HepG2 (cell line): ENCODE measurements around the gene LCN12. TPM values are rescaled to one million over a fixed set of nuclear protein-coding genes. Genes with fewer than 3 reads are reported as not detected.

Experiments
- ATAC-seq: fragments of 200-7000 bp; cut with Tn5 transposase; 3 replicates; pipeline ENCODE4 v1.9.1; 2020; ENCODE audit warnings: mild to moderate bottlenecking, moderate library complexity
- BruUV-seq: library from RNA; stranded (reverse); fragments of 400-500 nt; replicated peaks from 2 replicates; lab custom pipeline; 2021; lab: Mats Ljungman, UMichigan
- CTCF ChIA-PET: fragments of 300-600 bp; formaldehyde crosslinking; extraction: SDS; loops from one replicate; lab custom pipeline; 2021; ENCODE audit warnings: low total read pairs, inconsistent platforms, low intra/inter-chr PET ratio; lab: Yijun Ruan, JAX
- POLR2A ChIA-PET: fragments of 350-600 bp; sonication (Branson Sonifier 250); formaldehyde crosslinking; loops from one replicate; lab custom pipeline; 2020; ENCODE audit warnings: antibody characterized with exemption, inconsistent platforms; lab: Yijun Ruan, JAX
- DNase-seq: peaks from one replicate; pipeline ENCODE4 v3.0.0-alpha.2; 2015; ENCODE audit warnings: low spot score
- FAIRE-seq: peaks from 3 replicates; lab custom pipeline; 2011; peaks lifted over from hg19 to GRCh38; lab: Jason Lieb, UNC
- H2AFZ ChIP-seq: one replicate; pipeline ENCODE4 v1.6.1; 2011; ENCODE audit warnings: low read length, inconsistent platforms
- H3K27ac ChIP-seq: fragments of 300-600 bp; 3 replicates; pipeline ENCODE4 v1.8.0; 2011; ENCODE audit warnings: mixed run types, mild to moderate bottlenecking, mixed read lengths, low read length, inconsistent platforms; ENCODE audit not compliant: insufficient read depth; ENCODE audit errors: extremely low read length
- H3K27me3 ChIP-seq, 2 experiments: fragments of 200-600 bp in 1 of 2; 2 replicates in 1 of 2; 3 replicates in 1 of 2; pipeline versions ENCODE4 v1.6.0 to v1.8.0; 2011; ENCODE audit warnings: low read length in 2 of 2, mild to moderate bottlenecking in 2 of 2, moderate library complexity in 2 of 2, inconsistent platforms in 1 of 2; ENCODE audit not compliant: insufficient read depth in 2 of 2, control insufficient read depth in 1 of 2
- H3K36me3 ChIP-seq, 2 experiments: fragments of 200-600 bp in 1 of 2; replicated peaks in 1 of 2; 2 replicates in 1 of 2; 3 replicates in 1 of 2; pipeline versions ENCODE4 v1.5.1 to v1.8.0; 2011; ENCODE audit warnings: low read length in 2 of 2, inconsistent platforms in 1 of 2; ENCODE audit not compliant: insufficient read depth in 2 of 2, control insufficient read depth in 1 of 2
- H3K4me1 ChIP-seq: 2 replicates; pipeline ENCODE4 v1.5.1; 2012; ENCODE audit warnings: low read length, inconsistent platforms; ENCODE audit not compliant: insufficient read depth
- H3K4me2 ChIP-seq: 2 replicates; pipeline ENCODE4 v1.6.0; 2011; ENCODE audit warnings: low read depth, low read length, inconsistent platforms
- H3K4me3 ChIP-seq, 3 experiments: fragments of 200-600 bp in 1 of 3; sonication (generic), shearing (Covaris generic) in 1 of 3; replicated peaks in 1 of 3; 2 replicates each; pipeline ENCODE4 v1.5.1; 2011 to 2016; ENCODE audit warnings: low read length in 3 of 3, inconsistent platforms in 2 of 3, low read depth in 2 of 3, mild to moderate bottlenecking in 2 of 3, control low read depth in 1 of 3, mixed read lengths in 1 of 3; ENCODE audit not compliant: insufficient read depth in 1 of 3
- H3K79me2 ChIP-seq: one replicate; pipeline ENCODE4 v1.6.1; 2011; ENCODE audit warnings: low read length, inconsistent platforms; ENCODE audit not compliant: insufficient read depth
- H3K9ac ChIP-seq: 2 replicates; pipeline ENCODE4 v1.6.0; 2011; ENCODE audit warnings: mild to moderate bottlenecking, low read depth, low read length, inconsistent platforms; ENCODE audit not compliant: insufficient read depth
- H3K9me3 ChIP-seq: 2 replicates; pipeline ENCODE4 v1.5.1; 2012; ENCODE audit warnings: mild to moderate bottlenecking, low read length
- H4K20me1 ChIP-seq: 2 replicates; pipeline ENCODE4 v1.6.0; 2011; ENCODE audit warnings: inconsistent platforms, mild to moderate bottlenecking, low read length, moderate library complexity; ENCODE audit not compliant: insufficient read depth
- AGO2 ChIP-seq: fragments of 200-400 bp; formaldehyde crosslinking; optimal IDR thresholded peaks from 2 replicates; pipeline ENCODE3; 2017; ENCODE audit warnings: mild to moderate bottlenecking, low read depth, low read length, moderate library complexity
- FOXA1 ChIP-seq, 2 experiments: fragments of 450-650 bp in 1 of 2; sonication (generic) in 1 of 2; formaldehyde crosslinking in 1 of 2; IDR thresholded peaks; 2 replicates each; pipeline versions ENCODE4 v1.4.0 to v1.6.1; 2016 to 2020; ENCODE audit warnings: missing genetic modification reagents in 1 of 2
- GTF3A ChIP-seq: sonication (generic); formaldehyde crosslinking; conservative IDR thresholded peaks from 2 replicates; pipeline ENCODE4 v1.4.0; 2020; ENCODE audit warnings: mild to moderate bottlenecking, missing genetic modification reagents
- MTERF4 ChIP-seq: sonication (generic); formaldehyde crosslinking; IDR thresholded peaks from 2 replicates; pipeline ENCODE4 v1.8.0; 2023; ENCODE audit warnings: mild to moderate bottlenecking, missing genetic modification reagents
- RAD21 ChIP-seq: fragments of 450-650 bp; formaldehyde crosslinking; IDR thresholded peaks from 2 replicates; pipeline ENCODE4 v1.5.0; 2020; ENCODE audit warnings: mild to moderate bottlenecking
- RBM22 ChIP-seq: fragments of 200-400 bp; formaldehyde crosslinking; optimal IDR thresholded peaks from 2 replicates; pipeline ENCODE3; 2017; ENCODE audit warnings: mild to moderate bottlenecking, low read length, moderate library complexity
- SNAPC2 ChIP-seq: sonication (generic); formaldehyde crosslinking; IDR thresholded peaks from 2 replicates; pipeline ENCODE4 v1.8.1; 2022; ENCODE audit warnings: mild to moderate bottlenecking, missing genetic modification reagents
- ZNF329 ChIP-seq: sonication (generic); formaldehyde crosslinking; IDR thresholded peaks from 2 replicates; pipeline ENCODE4 v1.9.0; 2021; ENCODE audit warnings: low read depth, mild to moderate bottlenecking, missing genetic modification reagents
- ZNF563 ChIP-seq: sonication (generic); formaldehyde crosslinking; IDR thresholded peaks from 2 replicates; pipeline ENCODE4 v1.8.0; 2022; ENCODE audit warnings: mild to moderate bottlenecking, moderate library complexity, missing genetic modification reagents
- WGBS: methylation state at CpG from one replicate; pipeline ENCODE4 v1.1.6; 2017; ENCODE audit warnings: low lambda C conversion rate; 5-methylcytosine and 5-hydroxymethylcytosine counted together
- in situ Hi-C: cut with HindIII; loops from 2 replicates; pipeline ENCODE4 v1.10.0; 2017; ENCODE audit warnings: low pct_unique_long_range_greater_than_20kb; ENCODE audit not compliant: extremely low pct_ligation_motif_present
- intact Hi-C: fragments of 100-400 bp; cut with micrococcal nuclease; formaldehyde crosslinking; loops from one replicate; pipeline ENCODE4 v1.10.0; 2022; ENCODE audit not compliant: unreplicated experiment
- polyA plus RNA-seq, 8 experiments: library from polyadenylated mRNA; depleted of rRNA in 3 of 8; stranded (reverse) in 7 of 8; unstranded in 1 of 8; fragments of >200 nt; fragmentation: Illumina TruSeq in 4 of 8; extraction: Trizol in 4 of 8; gene quantifications; 2 replicates each; pipeline versions ENCODE4 v1.2.1 to v1.2.3, GENCODE V29; 2011 to 2016; ENCODE audit warnings: low read depth in 4 of 8, missing spikeins in 1 of 8, mixed read lengths in 1 of 8; ENCODE audit not compliant: insufficient read depth in 1 of 8
- total RNA-seq, 5 experiments: library from RNA; depleted of rRNA; stranded (reverse); fragments of >200 nt; fragmentation: Illumina TruSeq; extraction: Trizol; gene quantifications; 2 replicates each; pipeline ENCODE4 v1.2.3, GENCODE V29; 2016; ENCODE audit warnings: low read depth in 1 of 5
- TF ChIP-seq, protein P1 (sequence below): IDR thresholded peaks from 2 replicates; pipeline ENCODE4 v1.6.1; 2016; ENCODE audit warnings: low read depth, borderline replicate concordance

The LCN12 gene
- total and polyA plus RNA-seq, 2 of the 13 experiments (the other 11 are each of a cell fraction or from before 2014, with no cell fraction given): 3.4 to 6.9 TPM

DNA sequence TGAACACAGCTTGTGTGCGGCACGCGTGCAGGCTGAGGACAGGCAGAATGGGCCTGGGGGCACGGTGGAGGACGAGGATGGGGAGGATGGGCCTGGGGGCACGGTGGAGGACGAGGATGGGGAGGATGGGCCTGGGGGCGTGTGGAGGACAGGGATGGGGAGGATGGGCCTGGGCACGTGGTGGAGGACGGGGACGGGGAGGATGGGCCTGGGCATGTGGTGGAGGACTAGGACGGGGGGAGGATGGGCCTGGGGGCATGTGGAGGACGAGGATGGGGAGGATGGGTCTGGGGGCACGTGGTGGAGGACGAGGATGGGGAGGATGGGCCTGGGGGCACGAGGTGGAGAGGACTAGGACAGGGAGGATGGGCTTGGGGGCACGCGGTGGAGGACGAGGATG lies 29.5 kb upstream of the LCN12 start:
- peaks cover 24 to 50% of the 10 kb centered on the region in 2 experiments; a peak in 4 of 5 replicates for H3K36me3 ChIP-seq
- TF ChIP-seq FOXA1 (IDR thresholded peaks at IDR 0.05) (no peak), FOXA1 (CRISPR knock-in tag; IDR thresholded peaks at IDR 0.05) (no peak), MTERF4 (CRISPR knock-in tag) (no peak), RAD21 (no peak)
- TF ChIP-seq, protein P1, sequence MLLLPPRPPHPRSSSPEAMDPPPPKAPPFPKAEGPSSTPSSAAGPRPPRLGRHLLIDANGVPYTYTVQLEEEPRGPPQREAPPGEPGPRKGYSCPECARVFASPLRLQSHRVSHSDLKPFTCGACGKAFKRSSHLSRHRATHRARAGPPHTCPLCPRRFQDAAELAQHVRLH (CRISPR knock-in tag): no peak
- H3K4me1 ChIP-seq: no peaks in the 10 kb centered on the region
- in situ Hi-C loops (no loop called here), intact Hi-C loops (no loop called here)
- no TSS peak for BruUV-seq
- no peak overlapping the region for H3K27ac ChIP-seq
- H2AFZ ChIP-seq: no peak overlapping the region
- H3K9me3 ChIP-seq: no peaks in the 10 kb centered on the region
- H3K9ac ChIP-seq: no peak overlapping the region
- no peaks in the 10 kb centered on the region for H3K79me2 ChIP-seq
- no peak for FAIRE-seq
- CTCF ChIA-PET: no interaction called here
- H3K4me2 ChIP-seq: no peak overlapping the region
- no peaks in the 10 kb centered on the region for H4K20me1 ChIP-seq
- no peaks in the 10 kb centered on the region for H3K27me3 ChIP-seq
- POLR2A ChIA-PET: no interaction called here
- no peak for ATAC-seq
- WGBS: 92% methylated on average over 19 of the region's 19 CpGs
- H3K4me3 ChIP-seq: no peak overlapping the region
- DNase-seq: no peak

DNA sequence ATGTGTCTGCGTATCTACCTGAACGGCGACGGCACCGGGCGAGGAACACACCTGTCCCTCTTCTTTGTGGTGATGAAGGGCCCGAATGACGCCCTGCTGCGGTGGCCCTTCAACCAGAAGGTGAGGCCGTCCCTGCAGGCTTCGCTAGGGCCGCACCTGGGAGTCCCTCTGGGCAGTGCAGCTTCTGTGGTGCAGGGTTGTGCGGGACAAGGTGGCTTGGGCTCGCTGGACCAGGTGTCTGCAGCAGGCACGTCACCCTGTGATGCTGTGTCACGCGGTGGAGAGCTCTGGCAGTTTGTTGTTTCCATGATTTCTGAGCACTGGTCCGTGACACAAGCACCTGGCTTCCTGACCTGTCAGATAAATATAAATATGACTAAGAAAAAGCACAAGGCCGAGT lies 28.2 kb upstream of the LCN12 start:
- H3K4me1 ChIP-seq: no peaks in the 10 kb centered on the region
- no peak overlapping the region for H3K4me3 ChIP-seq
- ChIA-PET CTCF (no interaction called here), POLR2A (no interaction called here)
- no peaks in the 10 kb centered on the region for H3K9me3 ChIP-seq
- in situ Hi-C loops (no loop called here), intact Hi-C loops (no loop called here)
- H3K4me2 ChIP-seq: no peak overlapping the region
- no peak for FAIRE-seq
- ATAC-seq: no peak
- H3K27me3 ChIP-seq: no peaks in the 10 kb centered on the region
- DNase-seq: no peak
- BruUV-seq: no TSS peak
- no peaks in the 10 kb centered on the region for H3K79me2 ChIP-seq
- H3K36me3 ChIP-seq: peaks cover 23 to 49% of the 10 kb centered on the region in 2 experiments; a peak in 4 of 5 replicates
- no peaks in the 10 kb centered on the region for H4K20me1 ChIP-seq
- 97% methylated on average over 15 of the region's 19 CpGs for WGBS
- H3K9ac ChIP-seq: no peak overlapping the region
- TF ChIP-seq RBM22 (peak; percentile 20), GTF3A (CRISPR knock-in tag) (no peak), ZNF563 (CRISPR knock-in tag) (no peak), AGO2 (peak; percentile 25), SNAPC2 (CRISPR knock-in tag) (no peak), ZNF329 (no peak)
- no peak overlapping the region for H2AFZ ChIP-seq
- no peak overlapping the region for H3K27ac ChIP-seq
